GM12872 (cell line): ENCODE results near the gene DKK3.

Source experiments
- CTCF ChIP-seq: IDR thresholded peaks from 3 replicates; pipeline ENCODE4 v1.5.1; 2011; ENCODE audit warnings: low read depth, mild to moderate bottlenecking, low read length, moderate library complexity; ENCODE audit not compliant: insufficient read depth

Gene DKK3

DNA sequence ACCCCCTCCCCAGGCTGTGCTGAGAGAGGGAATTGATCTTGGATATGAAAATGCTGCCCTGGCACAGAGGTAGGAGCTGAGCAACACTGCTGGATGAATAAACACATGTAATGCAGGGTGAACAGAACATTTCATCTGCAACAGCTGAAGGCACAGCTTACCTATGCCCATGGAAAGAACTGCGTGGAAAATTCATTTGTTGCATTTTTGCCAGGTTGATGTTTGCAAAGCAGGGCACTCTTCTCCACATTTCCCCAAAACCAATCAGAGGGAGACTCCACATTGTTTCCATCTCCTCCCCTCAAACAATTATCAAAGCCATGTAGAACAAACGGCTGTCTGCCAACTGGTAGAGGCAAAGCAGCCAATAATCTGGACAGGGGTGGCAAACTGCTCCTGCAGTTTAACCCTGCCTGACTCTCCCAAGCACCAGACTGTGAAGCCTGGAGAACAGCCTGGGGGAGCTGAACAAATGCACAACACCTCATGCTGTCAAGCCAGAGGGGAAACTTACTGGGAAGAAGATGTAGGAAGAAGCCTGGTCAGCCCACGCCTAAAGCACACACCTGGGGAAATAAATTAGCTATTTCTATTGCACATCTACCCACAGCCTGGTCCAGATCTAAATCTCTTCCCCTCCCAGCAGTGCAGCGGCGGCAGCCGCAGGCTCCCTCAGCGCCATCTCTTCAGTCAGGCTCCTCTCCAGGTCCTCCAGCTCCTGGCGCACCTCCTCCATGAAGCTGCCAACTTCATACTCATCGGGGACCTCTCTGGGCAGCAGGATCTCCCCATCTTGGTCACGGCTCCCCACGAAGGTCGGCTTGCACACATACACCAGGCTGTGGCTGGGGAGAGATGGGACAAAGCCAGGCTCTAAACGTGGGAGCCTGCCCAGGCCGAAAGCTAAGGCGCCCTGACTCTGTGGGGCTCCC, 44.3 kb downstream of the DKK3 start:
- no peak for TF ChIP-seq CTCF

DNA sequence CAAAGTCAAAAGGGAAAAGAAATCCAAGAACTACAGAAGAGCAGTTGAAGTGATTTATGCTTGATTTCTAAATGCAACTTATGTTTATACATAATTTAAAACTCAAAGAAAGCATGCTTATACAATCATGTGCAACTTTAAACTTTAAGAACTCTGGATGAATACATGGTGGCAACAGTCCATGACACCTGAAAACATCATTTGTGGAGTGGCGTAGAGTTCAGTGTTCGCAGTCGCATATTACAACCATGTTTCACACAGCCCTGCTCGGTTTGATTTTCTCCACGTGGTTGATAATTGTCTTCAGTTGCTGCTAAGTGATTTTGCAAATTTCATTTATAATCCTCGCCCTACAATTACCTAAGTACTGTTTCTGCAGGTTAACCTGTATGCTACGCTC, 45.4 kb downstream of the DKK3 start:
- no peak for TF ChIP-seq CTCF

GRCh38 chr11:11961399-11962028, 46.9 kb downstream of the DKK3 start:
- no peak for TF ChIP-seq CTCF

GRCh38 chr11:11960687-11961086, 47.7 kb downstream of the DKK3 start:
- TF ChIP-seq CTCF = no peak

DNA sequence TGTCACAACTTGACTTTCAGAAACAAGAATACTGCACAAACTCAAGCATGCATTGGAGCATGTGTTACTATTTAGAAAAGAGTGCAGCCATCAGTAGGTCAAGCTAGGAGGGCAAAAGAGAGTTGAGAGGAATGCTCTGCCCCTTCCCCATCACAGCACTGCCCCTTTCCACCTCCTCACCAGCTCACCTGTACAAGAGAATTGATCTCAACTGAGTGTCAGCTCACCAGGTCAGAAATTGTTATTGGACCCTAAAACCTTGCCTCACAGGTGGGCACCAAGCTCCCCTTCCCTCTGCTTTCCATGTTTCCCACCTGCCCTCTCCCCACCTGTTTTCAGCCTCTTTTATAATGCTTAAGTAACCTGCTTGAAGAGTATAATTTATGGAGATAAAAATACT, 48.8 kb downstream of the DKK3 start:
- TF ChIP-seq CTCF = no peak

DNA sequence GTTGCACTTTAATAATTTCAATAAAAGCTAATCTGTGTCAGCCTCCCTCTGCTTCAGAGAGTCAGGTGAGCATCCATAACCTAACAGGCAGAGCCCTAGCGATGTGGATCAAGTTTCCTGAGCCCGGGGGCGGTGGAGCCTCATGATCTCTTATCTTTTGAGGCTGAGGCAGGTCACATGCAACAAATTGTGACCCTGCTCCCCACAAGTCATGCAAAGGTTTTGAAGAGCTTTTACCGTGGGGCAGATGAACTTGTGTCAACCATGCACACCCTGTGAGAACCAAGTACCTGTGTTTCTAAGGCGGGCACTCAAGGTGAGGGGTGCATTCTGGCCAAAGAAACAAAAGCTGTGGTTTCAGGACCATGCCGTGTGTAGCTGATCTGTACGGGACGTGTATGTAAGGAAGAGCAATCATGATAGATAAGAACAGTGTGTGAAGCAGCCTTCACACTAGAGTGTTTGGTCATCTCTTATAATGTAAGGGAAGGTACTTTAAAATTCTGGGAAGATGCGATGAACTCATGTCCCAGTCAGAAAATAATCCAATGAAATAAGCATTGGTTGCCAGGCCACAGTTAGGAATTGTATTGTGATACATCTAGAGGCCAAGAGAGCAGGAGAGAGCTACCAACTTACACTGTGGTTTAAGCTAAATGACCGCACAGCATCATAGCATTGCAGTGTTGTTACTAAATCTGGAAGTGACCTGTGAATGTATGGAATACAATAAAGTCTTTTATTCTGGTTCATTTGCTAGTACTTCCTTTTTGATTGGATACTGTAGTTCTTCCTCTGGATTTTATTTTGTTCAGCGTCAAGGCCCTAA, 49.8 kb downstream of the DKK3 start:
- no peak for TF ChIP-seq CTCF

DNA sequence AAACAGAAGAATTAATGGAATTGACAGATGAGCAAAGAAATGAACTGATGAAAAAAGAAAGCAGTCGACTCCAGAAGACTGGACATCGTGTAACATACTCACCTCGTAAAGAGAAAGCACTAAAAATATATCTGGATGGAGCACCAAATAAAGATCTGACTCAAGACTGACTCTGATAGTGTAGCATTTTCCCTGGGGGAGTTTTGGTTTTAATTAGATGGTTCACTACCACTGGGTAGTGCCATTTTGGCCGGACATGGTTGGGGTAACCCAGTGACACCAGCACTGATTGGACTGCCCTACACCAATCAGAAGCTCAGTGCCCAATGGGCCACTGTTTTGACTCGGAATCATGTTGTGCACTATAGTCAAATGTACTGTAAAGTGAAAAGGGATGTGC, 52.4 kb downstream of the DKK3 start:
- TF ChIP-seq CTCF = no peak
